GM12878 (cell line): Measurements from ENCODE around the gene HLA-B. TPM values are rescaled to one million over a fixed set of nuclear protein-coding genes. Genes with fewer than 3 reads are reported as not detected.
A peak's percentile ranks its signal among the peaks of the same experiment; 100 is the strongest.

Experiments
- ATAC-seq: fragments of 200-7000 bp; cut with Tn5 transposase; 3 replicates; pipeline ENCODE4 v1.9.1; 2020; ENCODE audit warnings: mild to moderate bottlenecking, moderate library complexity
- BruUV-seq: library from RNA; stranded (reverse); fragments of 400-500 nt; replicated peaks from 2 replicates; lab custom pipeline; 2021; lab: Mats Ljungman, UMichigan
- CTCF ChIA-PET: fragments of 300-600 bp; sonication (Branson Sonifier 250); formaldehyde crosslinking; extraction: SDS; loops from one replicate; lab custom pipeline; 2021; ENCODE audit warnings: inconsistent platforms; lab: Yijun Ruan, JAX
- POLR2A ChIA-PET: fragments of 350-600 bp; formaldehyde crosslinking; extraction: SDS; loops from one replicate; lab custom pipeline; 2021; ENCODE audit warnings: inconsistent platforms; lab: Charles Lee
- RAD21 ChIA-PET: fragments of 300-600 bp; sonication (Branson Sonifier 250); formaldehyde crosslinking; loops from one replicate; lab custom pipeline; 2023; ENCODE audit warnings: antibody characterized with exemption; ENCODE audit not compliant: unreplicated experiment; lab: Charles Lee
- SMC1A ChIA-PET: fragments of 300-600 bp; sonication (Branson Sonifier 250); formaldehyde crosslinking; loops from one replicate; lab custom pipeline; 2023; ENCODE audit not compliant: unreplicated experiment, uncharacterized antibody; lab: Charles Lee
- DNase-seq: peaks from one replicate; pipeline ENCODE4 v3.0.0-alpha.2; 2011; ENCODE audit warnings: low read depth, low spot score
- FAIRE-seq: peaks from 3 replicates; lab custom pipeline; 2011; peaks lifted over from hg19 to GRCh38; lab: Jason Lieb, UNC
- H2AFZ ChIP-seq: 2 replicates; pipeline ENCODE4 v1.6.0; 2011; ENCODE audit warnings: low read depth, low read length, control low read depth; ENCODE audit not compliant: control insufficient read depth
- H3K27ac ChIP-seq: 2 replicates; pipeline ENCODE4 v1.5.1; 2011; ENCODE audit warnings: control low read depth; ENCODE audit not compliant: control insufficient read depth, insufficient read depth
- H3K27me3 ChIP-seq, 2 experiments: replicated peaks in 1 of 2; 2 replicates each; pipeline versions ENCODE4 v1.6.0 to v1.6.1; 2011; ENCODE audit warnings: low read length in 1 of 2; ENCODE audit not compliant: control insufficient read depth in 2 of 2, insufficient read depth in 2 of 2
- H3K36me3 ChIP-seq, 2 experiments: 2 replicates each; pipeline ENCODE4 v1.5.1; 2011; ENCODE audit warnings: low read length in 1 of 2; ENCODE audit not compliant: control insufficient read depth in 2 of 2, insufficient read depth in 2 of 2
- H3K4me1 ChIP-seq: 2 replicates; pipeline ENCODE4 v1.6.1; 2011; ENCODE audit warnings: mild to moderate bottlenecking, low read length, moderate library complexity, mixed read lengths; ENCODE audit not compliant: control insufficient read depth, insufficient read depth
- H3K4me2 ChIP-seq: 2 replicates; pipeline ENCODE4 v1.6.0; 2011; ENCODE audit warnings: control low read depth; ENCODE audit not compliant: control insufficient read depth, insufficient read depth
- H3K4me3 ChIP-seq: fragments of 200-600 bp; sonication (generic); 2 replicates; pipeline ENCODE4 v1.5.1; 2016
- H3K79me2 ChIP-seq: 2 replicates; pipeline ENCODE4 v1.6.0; 2011; ENCODE audit warnings: low read length; ENCODE audit not compliant: control insufficient read depth, insufficient read depth
- H3K9ac ChIP-seq: 2 replicates; pipeline ENCODE4 v1.8.0; 2011; ENCODE audit warnings: low read length, control low read depth, mixed read lengths; ENCODE audit not compliant: control insufficient read depth, insufficient read depth
- H3K9me3 ChIP-seq: replicated peaks from 3 replicates; pipeline ENCODE4 v1.5.1; 2011; ENCODE audit warnings: mild to moderate bottlenecking, low read length; ENCODE audit not compliant: control insufficient read depth, insufficient read depth
- H4K20me1 ChIP-seq: 2 replicates; pipeline ENCODE4 v1.6.0; 2011; ENCODE audit not compliant: control insufficient read depth, insufficient read depth
- BACH1 ChIP-seq: fragments of 450-650 bp; IDR thresholded peaks from 2 replicates; pipeline ENCODE4 v1.6.1; 2017; ENCODE audit warnings: mild to moderate bottlenecking, borderline replicate concordance
- CBX3 ChIP-seq: fragments of 200-600 bp; sonication (generic); IDR thresholded peaks from 2 replicates; pipeline ENCODE4 v1.6.1; 2016; ENCODE audit warnings: low read depth, borderline replicate concordance
- CEBPB ChIP-seq, 2 experiments: fragments of 150-350 bp in 1 of 2; IDR thresholded peaks; 2 replicates each; pipeline ENCODE4 v1.6.1; 2012 to 2014; ENCODE audit warnings: low read depth in 2 of 2, low read length in 2 of 2, borderline replicate concordance in 1 of 2, inconsistent platforms in 1 of 2
- E2F8 ChIP-seq: fragments of 450-650 bp; IDR thresholded peaks from 2 replicates; pipeline ENCODE4 v1.6.1; 2018; ENCODE audit warnings: mild to moderate bottlenecking, low read depth, moderate library complexity; ENCODE audit not compliant: partially characterized antibody
- GATAD2B ChIP-seq: fragments of 450-650 bp; conservative IDR thresholded peaks from 2 replicates; pipeline ENCODE4 v1.6.1; 2017; ENCODE audit warnings: low read depth, mild to moderate bottlenecking, moderate library complexity
- MAX ChIP-seq: IDR thresholded peaks from 2 replicates; pipeline ENCODE4 v1.6.1; 2012; ENCODE audit warnings: low read depth, low read length, improper control_type of control experiment
- MXI1 ChIP-seq: fragments of 150-350 bp; IDR thresholded peaks from 2 replicates; pipeline ENCODE4 v1.6.1; 2011; ENCODE audit warnings: low read depth, mild to moderate bottlenecking, inconsistent platforms, low read length, improper control_type of control experiment
- NFYA ChIP-seq: IDR thresholded peaks from 2 replicates; pipeline ENCODE4 v1.6.1; 2011; ENCODE audit warnings: low read depth, mild to moderate bottlenecking, low read length, improper control_type of control experiment, borderline replicate concordance
- PBX3 ChIP-seq: IDR thresholded peaks from 2 replicates; pipeline ENCODE4 v1.6.1; 2011; ENCODE audit warnings: mild to moderate bottlenecking, low read depth, low read length, moderate library complexity; ENCODE audit not compliant: insufficient replicate concordance
- POLR2AphosphoS5 ChIP-seq: IDR thresholded peaks from 2 replicates; pipeline ENCODE4 v1.6.1; 2011; ENCODE audit warnings: mild to moderate bottlenecking, low read length, inconsistent platforms
- SKIL ChIP-seq: fragments of 450-650 bp; IDR thresholded peaks from 2 replicates; pipeline ENCODE4 v1.6.1; 2017; ENCODE audit warnings: mild to moderate bottlenecking, low read depth, inconsistent platforms; ENCODE audit not compliant: poor library complexity, severe bottlenecking
- TCF7 ChIP-seq: IDR thresholded peaks from 2 replicates; pipeline ENCODE4 v1.6.1; 2014; ENCODE audit warnings: antibody characterized with exemption, borderline replicate concordance
- USF1 ChIP-seq: IDR thresholded peaks from 2 replicates; pipeline ENCODE4 v1.6.1; 2011; ENCODE audit warnings: borderline replicate concordance, low read depth, mild to moderate bottlenecking, moderate library complexity, mixed read lengths, low read length; ENCODE audit not compliant: insufficient read depth; ENCODE audit errors: extremely low read length
- ZSCAN29 ChIP-seq: fragments of 450-650 bp; IDR thresholded peaks from 2 replicates; pipeline ENCODE4 v1.6.1; 2017; ENCODE audit warnings: mild to moderate bottlenecking, moderate library complexity
- WGBS: methylation state at CpG from one replicate; pipeline ENCODE4 v1.1.6; 2016; ENCODE audit warnings: low lambda C conversion rate; ENCODE audit not compliant: insufficient replicate concordance, insufficient coverage; ENCODE audit errors: missing lambda C conversion rate; 5-methylcytosine and 5-hydroxymethylcytosine counted together
- in situ Hi-C: fragments of 300-500 bp; cut with MboI; formaldehyde crosslinking; loops from 9 replicates; pipeline ENCODE4 v1.14.3; 2018; ENCODE audit warnings: mixed read lengths
- intact Hi-C: fragments of 100-400 bp; cut with micrococcal nuclease; formaldehyde crosslinking; loops from one replicate; pipeline ENCODE4 v1.14.2; 2022; ENCODE audit not compliant: unreplicated experiment
- polyA plus RNA-seq, 11 experiments: library from polyadenylated mRNA; depleted of rRNA in 4 of 11; unstranded in 6 of 11; stranded (reverse) in 5 of 11; fragments of >200 nt; fragmentation: Nextera tagmentation in 4 of 11; fragmentation: Illumina TruSeq in 1 of 11; extraction: Ambion mirVana in 4 of 11; extraction: Trizol in 1 of 11; gene quantifications; 1 replicate in 1 of 11; 2 replicates in 10 of 11; pipeline versions ENCODE4 v1.2.1 to v1.2.3, GENCODE V29; 2011 to 2016; ENCODE audit warnings: inconsistent platforms in 2 of 11, missing spikeins in 2 of 11, low read depth in 1 of 11
- total RNA-seq, 4 experiments: library from RNA; depleted of rRNA in 3 of 4; stranded (reverse); fragments of >200 nt in 3 of 4; fragmentation: Illumina TruSeq in 1 of 4; extraction: Trizol in 1 of 4; gene quantifications; 2 replicates each; pipeline versions ENCODE4 v1.2.1 to v1.2.3, GENCODE V29; 2013 to 2021

The HLA-B gene
- total and polyA plus RNA-seq, 10 of the 15 experiments (the other 5 are each of a cell fraction or from before 2014, with no cell fraction given): 820 to 5,128 (median 3,370) TPM

- TF ChIP-seq BACH1 (peak; percentile 32; the same call in 1 of the 2 replicates), POLR2AphosphoS5 (peak; percentile 24; the same call in 1 of the 2 replicates)
- TF ChIP-seq, all 136 proteins: peak for 10
Measured at GRCh38 chr6:31356216-31356945, 598 bp downstream of the HLA-B start (continued).

- DNase-seq: no peak
- 4% methylated on average over 5 of the region's 5 CpGs for WGBS
- no peak for ATAC-seq
- H2AFZ ChIP-seq: no peak overlapping the region
- ChIA-PET POLR2A (no interaction called here), SMC1A (interaction anchor here (1.0 kb wide), 1 partner anchor 11 kb away, joined by 3 read pairs; no protein-coding TSS in a partner anchor), RAD21 (no interaction called here), CTCF (no interaction called here)
- H3K36me3 ChIP-seq: peaks cover 15 to 26% of the 10 kb centered on the region in 2 experiments
- H3K4me2 ChIP-seq: peak overlapping the region; percentile 93
- intact Hi-C loops: no loop called here
- H3K9me3 ChIP-seq: no peaks in the 10 kb centered on the region; the same call in 1 of the 3 replicates
- BruUV-seq: no TSS peak
- H3K9ac ChIP-seq: peak overlapping the region; percentile 71
- peaks cover 37% of the 10 kb centered on the region for H3K79me2 ChIP-seq
- peak overlapping the region; percentile 18; the same call in 1 of the 2 replicates for H3K27ac ChIP-seq
- H3K27me3 ChIP-seq: no peaks in the 10 kb centered on the region
- H3K4me1 ChIP-seq: peaks cover 19% of the 10 kb centered on the region
- H3K4me3 ChIP-seq: peak overlapping the region; percentile 97
- no peak for FAIRE-seq
- peaks cover 20% of the 10 kb centered on the region for H4K20me1 ChIP-seq
- in situ Hi-C loops: no loop called here
- TF ChIP-seq MAX (no peak), CEBPB (IDR thresholded peaks at IDR 0.05; ENCODE audit: borderline replicate concordance in 1 of 2, low read depth in 2 of 2, low read length in 2 of 2) (no peak), TCF7 (no peak), GATAD2B (no peak), E2F8 (peak; percentile 46), USF1 (peak; percentile 5), ZSCAN29 (no peak), CBX3 (no peak), PBX3 (no peak), MXI1 (no peak), NFYA (no peak), SKIL (no peak)
Measured at GRCh38 chr6:31355583-31355948, 1.4 kb downstream of the HLA-B start.
